H1 (cell line): ENCODE results near the gene RETREG1.

Experiments
- CTCF ChIP-seq, 3 experiments: IDR thresholded peaks; 1 replicate in 2 of 3; 2 replicates in 1 of 3; pipeline versions ENCODE4 v1.5.1 to v1.6.1; 2011; ENCODE audit warnings: low read length in 3 of 3, mild to moderate bottlenecking in 3 of 3, inconsistent platforms in 2 of 3, low read depth in 1 of 3, moderate library complexity in 1 of 3; ENCODE audit not compliant: insufficient read depth in 1 of 3; ENCODE audit errors: control extremely low read depth in 1 of 3
- EGR1 ChIP-seq: IDR thresholded peaks from 2 replicates; pipeline ENCODE4 v1.6.1; 2011; ENCODE audit warnings: low read depth, low read length, borderline replicate concordance
- EZH2 ChIP-seq: fragments of 200-600 bp; sonication (generic); IDR thresholded peaks from 2 replicates; pipeline ENCODE4 v1.7.1; 2012; ENCODE audit warnings: low read depth, mild to moderate bottlenecking, moderate library complexity, low read length, inconsistent platforms; ENCODE audit not compliant: severe bottlenecking
- MAX ChIP-seq: IDR thresholded peaks from 2 replicates; pipeline ENCODE4 v1.6.1; 2012; ENCODE audit warnings: inconsistent platforms
- TAF1 ChIP-seq: IDR thresholded peaks from 2 replicates; pipeline ENCODE4 v1.6.1; 2011; ENCODE audit warnings: mild to moderate bottlenecking, low read depth, low read length
- TEAD4 ChIP-seq: IDR thresholded peaks from 2 replicates; pipeline ENCODE4 v1.6.1; 2012; ENCODE audit warnings: low read depth, low read length, inconsistent platforms, mixed read lengths

- TF ChIP-seq MAX (no peak), EGR1 (no peak), TAF1 (no peak), CTCF (IDR thresholded peaks at IDR 0.05; ENCODE audit: control extremely low read depth in 1 of 3, insufficient read depth in 1 of 3, low read depth in 1 of 3, low read length in 3 of 3) (no peak), EZH2 (no peak), TEAD4 (no peak)
These were observed 109.1 kb downstream of the RETREG1 start for GRCh38 chr5:16507716-16508115.
